ENCODE data around the gene ACTR5. TPM values are rescaled to one million over a fixed set of nuclear protein-coding genes. Genes with fewer than 3 reads are reported as not detected.
"Not testable (repeated sequence)": the region's sequence is repeated elsewhere in the genome, so short reads cannot be mapped to it uniquely, and the experiment has no call there.

ACTR5 gene
- total RNA-seq, 4 donors from 2014 or later = 8.9 to 15.0 (median 12.2) TPM

DNA sequence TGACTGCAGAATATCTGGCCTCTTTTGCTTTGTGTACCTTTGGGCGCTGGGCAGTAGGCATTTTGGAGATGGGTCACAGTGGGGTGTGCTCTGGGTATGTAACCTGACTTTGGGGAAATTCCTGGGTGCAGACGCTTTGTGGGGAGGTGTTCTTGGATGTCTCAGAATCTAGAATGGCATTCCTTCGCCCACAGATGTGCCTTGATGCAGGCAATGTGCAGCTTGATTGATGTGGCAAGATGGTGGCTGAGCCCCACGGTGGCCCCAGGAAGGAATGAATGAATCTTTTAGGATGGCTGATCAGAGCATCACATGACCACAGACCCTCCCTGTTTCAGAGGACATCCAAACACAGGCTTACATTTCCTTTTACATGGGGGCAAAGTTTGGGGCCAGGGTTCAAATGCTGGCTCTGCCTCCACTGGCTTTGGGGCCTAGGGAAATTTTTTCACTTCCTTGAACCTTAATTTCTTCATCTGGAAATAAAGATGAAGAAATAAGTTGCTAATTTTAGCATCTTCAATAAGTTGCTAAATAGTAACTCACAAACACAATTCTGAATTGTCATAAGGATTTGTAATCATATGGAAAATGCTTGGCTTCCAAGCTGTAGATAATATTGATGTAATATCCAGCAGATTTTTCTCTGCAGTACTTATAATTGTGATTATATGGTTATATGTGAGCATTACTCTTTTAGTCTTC, 62.8 kb downstream of the ACTR5 start:
- Histone ChIP-seq H3K4me1 (peaks cover 9% of the 10 kb centered on the region), H3K9me3 (no peaks in the 10 kb centered on the region), H3K27ac (no peak overlapping the region), H3K4me3 (no peak overlapping the region), H3K36me3 (no peaks in the 10 kb centered on the region), H3K27me3 (peaks cover 44% of the 10 kb centered on the region)
- 75% methylated on average over 4 of the region's 4 CpGs for WGBS
- TF ChIP-seq POLR2AphosphoS5 (IDR thresholded peaks at IDR 0.05) = no peak
- TF ChIP-seq POLR2A (IDR thresholded peaks at IDR 0.05) = no peak
- no peak for TF ChIP-seq EP300 (IDR thresholded peaks at IDR 0.05)
- TF ChIP-seq, protein P1, sequence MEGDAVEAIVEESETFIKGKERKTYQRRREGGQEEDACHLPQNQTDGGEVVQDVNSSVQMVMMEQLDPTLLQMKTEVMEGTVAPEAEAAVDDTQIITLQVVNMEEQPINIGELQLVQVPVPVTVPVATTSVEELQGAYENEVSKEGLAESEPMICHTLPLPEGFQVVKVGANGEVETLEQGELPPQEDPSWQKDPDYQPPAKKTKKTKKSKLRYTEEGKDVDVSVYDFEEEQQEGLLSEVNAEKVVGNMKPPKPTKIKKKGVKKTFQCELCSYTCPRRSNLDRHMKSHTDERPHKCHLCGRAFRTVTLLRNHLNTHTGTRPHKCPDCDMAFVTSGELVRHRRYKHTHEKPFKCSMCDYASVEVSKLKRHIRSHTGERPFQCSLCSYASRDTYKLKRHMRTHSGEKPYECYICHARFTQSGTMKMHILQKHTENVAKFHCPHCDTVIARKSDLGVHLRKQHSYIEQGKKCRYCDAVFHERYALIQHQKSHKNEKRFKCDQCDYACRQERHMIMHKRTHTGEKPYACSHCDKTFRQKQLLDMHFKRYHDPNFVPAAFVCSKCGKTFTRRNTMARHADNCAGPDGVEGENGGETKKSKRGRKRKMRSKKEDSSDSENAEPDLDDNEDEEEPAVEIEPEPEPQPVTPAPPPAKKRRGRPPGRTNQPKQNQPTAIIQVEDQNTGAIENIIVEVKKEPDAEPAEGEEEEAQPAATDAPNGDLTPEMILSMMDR (IDR thresholded peaks at IDR 0.05) = no peak
- DNase-seq (ENCODE audit: low spot score in 2 of 2) = no peak

DNA sequence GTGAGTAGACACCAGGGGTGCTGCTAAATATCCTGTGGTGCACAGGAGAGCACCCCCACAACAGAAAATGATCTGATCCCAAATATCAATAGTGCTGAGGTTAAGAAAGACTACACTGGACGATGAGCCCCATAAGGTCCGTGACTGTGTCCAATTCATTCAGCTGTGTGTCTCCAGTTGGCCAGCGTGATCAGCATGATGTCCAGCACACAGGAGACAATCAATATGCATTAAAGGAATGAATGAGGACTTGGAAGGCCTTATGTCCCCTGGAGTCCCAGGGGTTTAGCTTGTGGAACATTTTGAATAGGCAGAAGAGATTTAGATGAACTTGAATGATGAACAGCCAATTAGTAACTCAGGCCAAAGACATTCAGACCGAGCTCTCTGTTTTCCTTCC, 63.5 kb downstream of the ACTR5 start:
- 63% methylated on average over 4 of the region's 4 CpGs for WGBS
- no peak for DNase-seq (ENCODE audit: low spot score in 2 of 2)
- H3K27ac ChIP-seq = no peak overlapping the region
- no peaks in the 10 kb centered on the region for H3K36me3 ChIP-seq
- no peaks in the 10 kb centered on the region for H3K9me3 ChIP-seq
- no peak overlapping the region for H3K4me3 ChIP-seq
- TF ChIP-seq EP300 (IDR thresholded peaks at IDR 0.05) (no peak), POLR2A (IDR thresholded peaks at IDR 0.05) (no peak), POLR2AphosphoS5 (IDR thresholded peaks at IDR 0.05) (no peak)
- TF ChIP-seq, protein P1 (IDR thresholded peaks at IDR 0.05) = no peak
- H3K4me1 ChIP-seq = peaks cover 2% of the 10 kb centered on the region
- H3K27me3 ChIP-seq = peaks cover 37% of the 10 kb centered on the region

DNA sequence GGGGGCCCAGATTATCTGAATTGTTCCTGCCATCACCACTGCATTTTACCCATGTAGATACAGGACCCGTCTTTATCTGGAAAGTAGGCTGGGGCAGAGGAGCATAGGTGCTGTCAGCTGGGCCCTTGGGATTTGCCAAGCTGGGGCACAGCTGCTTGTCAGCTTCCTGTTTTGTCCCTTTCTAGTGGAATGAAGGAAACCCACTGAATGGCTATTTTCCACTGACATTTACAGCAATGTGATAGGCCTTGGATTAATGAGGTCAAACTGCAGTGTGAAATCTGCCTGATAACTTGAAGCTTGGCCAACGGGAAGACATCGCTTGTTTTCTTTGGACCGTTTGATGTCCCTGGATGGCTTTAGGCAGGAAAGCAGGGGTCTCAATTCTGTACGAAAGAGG, 63.9 kb downstream of the ACTR5 start:
- 62% methylated on average over 5 of the region's 5 CpGs for WGBS
- Histone ChIP-seq H3K36me3 (no peaks in the 10 kb centered on the region), H3K4me3 (no peak overlapping the region), H3K4me1 (no peaks in the 10 kb centered on the region), H3K27ac (no peak overlapping the region), H3K27me3 (peaks cover 33% of the 10 kb centered on the region), H3K9me3 (no peaks in the 10 kb centered on the region)
- no peak for DNase-seq (ENCODE audit: low spot score in 2 of 2)
- TF ChIP-seq, protein P1 (IDR thresholded peaks at IDR 0.05) = no peak
- TF ChIP-seq EP300 (IDR thresholded peaks at IDR 0.05) (no peak), POLR2AphosphoS5 (IDR thresholded peaks at IDR 0.05) (no peak), POLR2A (IDR thresholded peaks at IDR 0.05) (no peak)

DNA sequence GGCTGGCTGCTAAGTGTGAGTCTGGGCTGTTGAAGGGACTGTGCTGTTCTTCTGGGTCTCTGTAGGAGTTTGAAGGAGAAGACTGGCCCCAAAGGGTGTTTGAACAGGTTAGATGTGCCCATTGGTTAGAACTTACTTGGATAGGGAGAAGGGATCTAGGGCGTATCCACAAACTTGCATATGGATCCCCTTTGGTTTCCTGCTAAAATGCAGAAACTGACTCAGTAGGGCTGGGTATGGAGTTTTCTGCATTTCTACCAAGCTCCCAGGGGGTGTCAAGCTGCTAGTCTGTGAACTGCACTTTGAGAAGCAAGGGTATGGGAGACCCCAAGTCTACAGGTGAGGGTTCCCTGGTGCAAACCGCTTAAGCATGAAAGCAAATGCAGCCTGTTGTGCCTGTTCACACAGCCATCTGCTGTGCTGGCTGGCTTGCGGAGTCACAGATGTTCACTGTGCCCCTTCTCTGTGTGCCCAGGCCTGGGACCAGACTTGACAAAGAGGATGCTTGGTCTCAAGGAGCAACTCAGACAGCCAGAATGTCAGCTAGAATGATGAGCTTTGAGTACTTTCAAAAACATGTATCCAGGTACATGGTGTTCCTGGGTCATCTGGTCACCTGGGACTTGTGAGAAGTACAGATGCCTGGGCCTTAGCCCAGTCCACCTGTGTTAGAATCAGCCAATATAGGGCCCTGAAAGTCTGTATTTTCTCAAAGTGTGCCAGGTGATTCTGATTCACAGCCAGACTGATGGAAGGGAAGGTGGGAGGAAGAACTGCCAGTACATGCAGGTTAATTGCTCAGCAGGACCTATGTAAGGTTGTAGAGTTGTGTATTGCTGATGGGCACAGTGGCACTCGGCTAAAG, 64.7 kb downstream of the ACTR5 start:
- Histone ChIP-seq H3K36me3 (no peaks in the 10 kb centered on the region), H3K27me3 (peaks cover 26% of the 10 kb centered on the region), H3K4me1 (no peaks in the 10 kb centered on the region), H3K9me3 (no peaks in the 10 kb centered on the region), H3K4me3 (no peak overlapping the region), H3K27ac (no peak overlapping the region)
- DNase-seq (ENCODE audit: low spot score in 2 of 2) = no peak
- TF ChIP-seq POLR2A (IDR thresholded peaks at IDR 0.05) (no peak), EP300 (IDR thresholded peaks at IDR 0.05) (no peak)
- TF ChIP-seq, protein P1 (IDR thresholded peaks at IDR 0.05) = no peak
- WGBS = 79% methylated on average over 4 of the region's 4 CpGs

DNA sequence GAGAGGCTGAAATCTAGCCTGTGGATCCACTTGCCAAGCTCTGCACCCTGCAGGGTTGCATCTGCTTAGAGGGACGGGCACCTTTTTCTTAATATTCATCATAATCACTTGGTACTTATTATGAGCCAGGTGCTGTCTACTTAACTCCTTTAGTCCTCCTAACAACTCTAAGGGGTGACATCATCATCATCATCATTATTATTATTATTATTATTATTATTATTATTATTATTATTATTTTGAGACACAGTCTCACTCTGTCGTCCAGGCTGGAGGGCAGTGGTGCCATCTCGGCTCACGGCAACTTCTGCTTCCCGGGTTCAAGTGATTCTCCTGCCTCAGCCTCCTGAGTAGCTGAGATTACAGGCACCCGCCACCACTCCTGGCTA, 65.3 kb downstream of the ACTR5 start:
- not testable (repeated sequence) for H3K27ac ChIP-seq; H3K4me1 ChIP-seq; H3K4me3 ChIP-seq; DNase-seq (ENCODE audit: low spot score in 2 of 2); H3K36me3 ChIP-seq; H3K9me3 ChIP-seq
- H3K27me3 ChIP-seq = peaks cover 19% of the 10 kb centered on the region
- WGBS = 96% methylated on average over 6 of the region's 6 CpGs
